Spleen (tissue), 7 donors: Measurements from ENCODE around the gene DIABLO.

Source experiments
- CTCF ChIP-seq, 11 experiments: fragments of 200-600 bp in 7 of 11; fragments of 450-650 bp in 4 of 11; sonication (generic) in 4 of 11; IDR thresholded peaks in 8 of 11; conservative IDR thresholded peaks in 3 of 11; 1 replicate in 7 of 11; 2 replicates in 4 of 11; pipeline versions ENCODE4 v1.4.0 to v1.8.0; 2016 to 2021; ENCODE audit warnings: antibody characterized with exemption in 11 of 11, inconsistent platforms in 4 of 11, mild to moderate bottlenecking in 1 of 11
- POLR2A ChIP-seq, 3 donors: fragments of 450-650 bp; IDR thresholded peaks; one replicate each; pipeline ENCODE4 v1.5.1; 2017; ENCODE audit warnings: antibody characterized with exemption in 3 of 3, mild to moderate bottlenecking in 1 of 3
- POLR2AphosphoS5 ChIP-seq, 3 donors: sonication (generic); formaldehyde crosslinking; IDR thresholded peaks; one replicate each; pipeline ENCODE4 v1.5.1; 2017; ENCODE audit warnings: antibody characterized with exemption in 3 of 3
- donor health status: DM: no; HTN: no; CAD: no; lungs with moderate emphysema.
- donor health status: DM: no; HTN: no; CAD: no.
- donor health status: DM: no; HTN: no; CAD: no.

GRCh38 chr12:122266230-122266901 is 40.5 kb upstream of the DIABLO start, which contains the start of gene VPS33A:
- TF ChIP-seq POLR2AphosphoS5 (IDR thresholded peaks at IDR 0.05) = peak; percentile 97
- peak in 1 of 11 experiments; percentile 10 for TF ChIP-seq CTCF (IDR thresholded peaks at IDR 0.05 in 8 of 11, conservative IDR thresholded peaks at IDR 0.05 in 3 of 11)
- TF ChIP-seq POLR2A (IDR thresholded peaks at IDR 0.05) = peak in 1 of 3 donors; percentile 35
